M059J (cell line): ENCODE results near the gene P2RX7. TPM values are rescaled to one million over a fixed set of nuclear protein-coding genes. Genes with fewer than 3 reads are reported as not detected.
"Not testable (repeated sequence)": the region's sequence is repeated elsewhere in the genome, so short reads cannot be mapped to it uniquely, and the experiment has no call there.

Source experiments
- DNase-seq: peaks from one replicate; pipeline ENCODE4 v3.0.0-alpha.2; 2012; ENCODE audit warnings: low read depth
- total RNA-seq: library from RNA; depleted of rRNA; stranded (reverse); fragments of >200 nt; shearing (Covaris generic); gene quantifications from 2 replicates; pipeline ENCODE4 v1.2.3, GENCODE V29; 2014

P2RX7 gene
- total RNA-seq, 1 experiment from 2014 or later: 6.1 TPM

DNA sequence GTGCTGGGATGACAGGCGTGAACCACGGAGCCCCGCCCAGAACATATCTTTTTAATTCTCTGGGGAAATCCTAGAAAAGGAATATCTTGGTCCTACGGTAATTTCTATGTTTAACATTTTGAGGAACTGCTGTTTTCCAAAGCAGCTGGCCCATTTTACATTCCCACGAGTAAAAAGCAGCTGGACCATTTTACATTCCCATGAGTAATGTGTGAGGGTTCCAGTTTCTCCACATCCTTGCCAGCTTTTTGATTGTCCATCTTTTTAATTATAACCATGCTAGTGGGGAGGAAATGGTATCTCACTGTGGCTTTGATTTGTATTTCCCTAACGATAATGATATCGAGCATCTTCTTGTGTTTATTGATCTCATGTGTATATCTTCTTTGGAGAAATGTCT is 72.8 kb downstream of the P2RX7 start:
- DNase-seq: no peak

- not testable (repeated sequence) for DNase-seq
Measured at GRCh38 chr12:121208571-121208970, 75.9 kb downstream of the P2RX7 start.

- no peak for DNase-seq
Measured at GRCh38 chr12:121209221-121209620, 76.5 kb downstream of the P2RX7 start.

- peak; percentile 73 for DNase-seq
Measured at GRCh38 chr12:121209624-121210572, 77.2 kb downstream of the P2RX7 start, which contains the start of gene P2RX4. TSS of gene P2RX4 (plus strand) at chr12:121210129. CDS start at chr12:121210165, 36 bp downstream.

- DNase-seq: no peak
Measured at GRCh38 chr12:121212875-121213274, 80.2 kb downstream of the P2RX7 start.

GRCh38 chr12:121214166-121214777 is 81.6 kb downstream of the P2RX7 start:
- peak; percentile 59 for DNase-seq

DNA sequence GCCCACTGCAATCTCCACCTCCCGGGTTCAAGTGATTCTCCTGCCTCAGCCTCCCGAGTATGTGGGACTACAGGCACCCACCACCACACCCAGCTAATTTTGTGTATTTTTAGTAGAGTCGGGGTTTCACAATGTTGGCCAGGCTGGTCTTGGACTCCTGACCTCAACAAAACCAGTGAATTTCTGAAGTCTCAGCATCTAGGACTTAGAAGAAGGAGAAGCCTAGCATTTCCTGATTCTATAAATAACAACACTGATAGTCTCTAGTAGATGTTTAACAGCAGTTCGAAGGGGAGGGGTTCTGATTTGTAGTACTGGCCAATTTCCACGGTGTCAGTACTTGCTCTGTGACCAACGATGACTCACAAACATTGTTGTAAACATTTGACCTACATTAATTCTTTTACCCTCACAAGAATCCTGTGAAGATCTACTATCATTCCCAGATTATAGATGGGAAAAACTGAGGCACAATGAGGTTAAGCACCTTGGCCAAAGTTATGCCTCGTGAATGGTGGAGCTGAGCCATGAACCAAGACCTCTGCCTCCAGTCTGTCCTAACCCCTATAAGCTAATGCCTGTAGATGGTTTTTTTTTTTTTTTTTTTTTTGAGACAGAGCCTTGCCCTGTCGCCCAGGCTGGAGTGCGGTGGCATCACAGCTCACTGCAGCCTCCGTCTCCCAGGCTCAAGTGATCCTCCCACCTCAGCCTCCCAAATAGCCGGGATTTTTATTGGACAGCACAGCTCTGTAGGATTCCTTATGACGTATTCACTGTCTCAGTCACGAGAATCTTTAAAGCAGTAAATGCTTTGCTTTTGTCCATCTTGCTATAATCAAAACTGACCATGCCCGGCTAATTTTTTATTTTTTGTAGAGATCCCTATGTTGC is 82.4 kb downstream of the P2RX7 start:
- DNase-seq: peak; percentile 95

GRCh38 chr12:121216102-121216501 is 83.4 kb downstream of the P2RX7 start:
- DNase-seq: no peak

DNA sequence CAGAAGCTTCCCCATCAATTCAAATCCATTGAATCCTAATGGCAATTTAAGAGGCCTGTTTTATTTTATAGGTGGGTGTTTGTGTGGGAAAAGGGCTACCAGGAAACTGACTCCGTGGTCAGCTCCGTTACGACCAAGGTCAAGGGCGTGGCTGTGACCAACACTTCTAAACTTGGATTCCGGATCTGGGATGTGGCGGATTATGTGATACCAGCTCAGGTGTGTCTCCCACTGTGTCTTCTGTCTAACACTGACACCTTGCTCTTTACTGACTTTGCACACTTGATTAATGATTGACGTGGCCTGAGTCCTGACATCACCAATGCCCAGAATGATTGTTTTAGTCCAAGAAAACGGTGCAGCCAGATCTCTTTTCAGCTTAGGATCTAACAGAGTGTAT is 84.4 kb downstream of the P2RX7 start:
- DNase-seq: no peak

DNA sequence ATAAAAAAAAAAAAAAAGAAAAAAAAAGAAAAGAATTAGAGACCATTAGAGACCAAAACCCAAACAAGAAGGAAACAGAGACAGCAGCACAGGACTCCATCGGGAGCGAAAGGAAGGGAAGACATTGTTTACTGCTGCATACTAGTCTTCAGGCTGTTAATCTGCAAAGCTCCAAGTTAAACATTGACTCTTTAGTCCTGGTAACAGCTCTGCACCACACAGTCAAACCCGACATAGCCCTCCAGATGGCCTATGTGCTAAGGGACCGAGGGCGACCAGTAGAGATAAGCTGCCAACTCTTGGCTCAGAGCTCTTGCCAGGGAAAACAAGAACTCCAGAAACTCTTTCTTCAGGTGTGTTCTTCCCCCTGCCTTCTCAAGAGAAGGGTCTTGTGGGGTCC is 85.1 kb downstream of the P2RX7 start:
- no peak for DNase-seq

GRCh38 chr12:121218588-121219352 is 86.1 kb downstream of the P2RX7 start:
- no peak for DNase-seq

GRCh38 chr12:121219353-121219986 is 86.8 kb downstream of the P2RX7 start:
- DNase-seq: no peak

DNA sequence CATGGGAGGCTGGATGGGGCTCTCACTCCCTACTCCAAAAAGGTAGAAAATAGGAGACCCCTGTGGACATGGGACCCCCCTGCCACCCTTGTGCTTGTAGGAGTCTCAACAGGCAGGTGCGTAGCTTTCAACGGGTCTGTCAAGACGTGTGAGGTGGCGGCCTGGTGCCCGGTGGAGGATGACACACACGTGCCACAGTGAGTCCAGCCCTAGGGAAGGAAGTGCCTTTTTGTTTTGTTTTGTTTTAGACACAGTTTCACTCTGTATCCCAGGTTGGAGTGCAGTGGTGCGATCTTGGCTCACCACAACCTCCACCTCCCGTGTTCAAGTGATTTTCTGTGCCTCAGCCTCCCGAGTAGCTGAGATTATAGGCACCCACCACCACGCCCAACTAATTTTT is 90.2 kb downstream of the P2RX7 start:
- DNase-seq: no peak

DNA sequence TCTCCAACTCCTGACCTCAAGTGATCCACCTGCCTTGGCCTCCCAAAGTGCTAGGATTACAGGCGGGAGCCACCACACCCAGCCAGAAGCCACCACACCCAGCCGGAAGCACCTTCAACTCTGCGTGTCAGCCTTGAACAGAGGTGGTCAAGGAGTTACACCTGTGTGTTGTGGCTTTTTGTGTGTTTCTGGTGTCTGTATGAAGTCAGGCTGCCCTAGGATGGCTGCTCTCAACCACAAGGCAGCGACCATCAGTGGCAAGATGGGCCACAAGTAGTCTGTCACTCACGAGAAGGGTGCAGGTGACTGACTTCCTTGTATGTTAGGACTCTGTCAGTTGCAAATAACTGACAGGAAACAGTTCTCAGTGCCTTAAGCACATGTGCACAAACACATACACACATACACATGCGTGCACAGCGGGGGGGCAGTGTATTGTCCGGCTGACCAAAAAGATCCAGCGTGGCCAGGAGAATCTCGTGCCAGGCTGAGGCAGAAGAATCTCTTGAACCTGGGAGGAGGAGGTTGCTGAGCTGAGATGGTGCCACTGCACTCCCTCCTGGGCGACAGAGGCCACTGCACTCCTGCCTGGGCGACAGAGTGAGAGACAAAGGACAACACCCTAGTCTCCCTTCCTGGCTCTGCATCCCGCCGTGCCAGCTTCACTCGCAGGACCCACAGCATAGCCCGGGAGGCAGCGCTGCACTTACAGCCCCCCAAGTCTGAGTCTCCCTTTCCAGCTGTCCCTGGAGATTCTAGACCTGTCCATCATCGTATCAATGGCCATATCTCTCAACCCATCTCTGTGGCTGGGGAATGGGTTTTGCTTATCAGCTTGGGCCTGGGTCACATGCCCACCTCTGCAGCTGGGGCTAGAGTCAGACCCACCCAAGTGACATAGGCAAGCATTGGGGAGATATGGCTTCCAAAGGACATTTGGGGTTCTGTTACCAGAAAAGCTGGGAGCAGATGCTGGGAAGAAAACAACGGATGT is 90.9 kb downstream of the P2RX7 start:
- peak; percentile 37 for DNase-seq

DNA sequence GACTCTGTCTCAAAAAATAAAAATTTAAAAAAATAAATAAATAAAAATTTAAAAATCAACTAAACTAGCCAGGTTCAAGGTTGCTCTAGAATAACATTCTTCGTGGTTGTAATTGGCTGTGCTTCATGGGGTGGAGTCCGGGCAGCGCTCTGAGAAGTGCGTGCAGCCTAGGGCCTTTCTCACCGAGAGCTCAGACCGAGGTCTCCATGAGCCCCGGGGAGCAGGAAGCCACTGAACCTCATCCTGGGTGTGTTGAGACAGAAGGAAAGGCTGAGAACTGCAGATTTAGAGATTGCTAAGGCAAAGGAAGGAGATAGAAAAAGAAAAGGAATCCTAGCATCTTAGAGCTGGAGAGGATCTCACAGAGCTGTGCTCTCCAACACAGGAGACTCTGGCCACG is 91.9 kb downstream of the P2RX7 start:
- no peak for DNase-seq

- DNase-seq: no peak
Measured at GRCh38 chr12:121226399-121226798, 93.7 kb downstream of the P2RX7 start.

- DNase-seq: not testable (repeated sequence)
Measured at GRCh38 chr12:121226871-121227270, 94.2 kb downstream of the P2RX7 start.

DNA sequence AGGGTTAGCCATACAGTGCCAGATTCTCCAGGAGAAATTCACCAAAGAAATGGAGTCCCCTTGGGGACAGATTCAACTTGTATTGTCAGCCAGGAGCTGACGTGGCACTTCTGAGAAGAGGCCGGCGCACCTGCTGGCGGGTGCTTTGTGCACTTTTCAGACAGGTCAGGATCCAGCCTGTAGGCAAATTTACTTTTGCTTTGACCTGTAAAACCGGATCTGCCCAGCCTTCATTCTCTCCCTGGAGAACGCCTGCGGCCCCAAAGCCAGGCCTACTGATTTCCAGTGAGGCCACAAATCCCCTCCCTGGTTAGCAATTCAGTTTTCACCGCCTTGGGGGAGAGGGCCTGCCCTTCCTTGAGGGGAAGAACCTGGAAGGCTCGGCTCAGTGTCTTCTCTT is 94.6 kb downstream of the P2RX7 start:
- DNase-seq: no peak

- DNase-seq: no peak
Measured at GRCh38 chr12:121228919-121229665, 96.4 kb downstream of the P2RX7 start.
